GM19099 (cell line): ENCODE results near the gene GFRA4.

Experiments used
- POLR2A ChIP-seq: IDR thresholded peaks from 3 replicates; pipeline ENCODE4 v1.6.1; 2011; ENCODE audit warnings: low read depth; ENCODE audit not compliant: insufficient read length; ENCODE audit errors: extremely low read depth

GFRA4 gene

DNA sequence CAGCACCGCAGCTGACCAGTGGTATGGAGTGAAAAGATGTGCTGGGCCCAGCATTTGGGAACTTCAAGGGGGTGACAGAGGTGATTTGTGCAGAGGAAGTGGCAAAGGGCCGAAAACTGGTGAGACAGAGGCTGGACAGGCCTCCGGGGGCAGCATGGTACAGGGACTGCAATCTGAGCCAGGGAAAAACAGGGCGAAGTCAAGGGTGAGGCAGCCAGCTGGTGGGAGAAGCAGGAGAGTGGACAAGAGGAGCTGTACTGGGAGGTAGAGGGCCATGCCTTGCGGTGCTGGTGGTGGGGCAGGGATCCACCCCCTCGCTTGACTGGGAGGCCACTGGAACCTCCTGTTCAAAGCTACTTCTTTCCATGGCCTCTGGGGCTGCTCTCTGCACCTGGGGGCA is 7.3 kb upstream of the GFRA4 start:
- no peak for TF ChIP-seq POLR2A

DNA sequence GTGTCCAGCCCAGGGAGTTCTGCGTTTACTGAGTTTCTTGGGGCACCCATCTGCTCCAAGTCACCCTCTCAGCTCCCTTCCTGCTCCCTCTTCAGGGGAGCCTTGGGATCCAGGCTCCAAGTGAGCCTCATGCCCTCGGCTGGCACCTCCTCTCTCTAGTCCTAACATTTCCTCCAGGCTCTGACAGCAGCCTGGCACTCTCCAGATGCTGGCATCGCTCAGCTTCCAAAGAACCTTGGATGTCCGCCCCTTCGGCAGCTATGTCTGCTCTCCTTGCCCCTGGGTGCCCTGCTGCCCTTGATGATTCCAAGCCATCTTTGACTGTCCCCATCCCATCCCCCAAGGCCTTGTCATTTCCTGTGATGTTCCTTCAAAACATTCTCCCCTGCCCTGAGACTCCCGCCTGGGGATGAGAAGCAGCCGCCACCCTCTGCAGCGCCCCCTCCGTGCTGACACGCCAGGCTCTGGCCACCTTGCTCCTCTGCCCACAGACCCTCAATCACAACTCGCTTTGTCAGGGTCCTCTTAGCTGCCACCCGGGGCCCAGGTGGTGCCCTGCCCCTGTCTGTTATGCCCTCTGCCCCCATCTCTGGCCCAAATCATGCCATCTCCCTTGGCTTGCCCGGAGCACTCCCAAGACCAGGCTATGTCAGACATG is 6.6 kb upstream of the GFRA4 start:
- no peak for TF ChIP-seq POLR2A

DNA sequence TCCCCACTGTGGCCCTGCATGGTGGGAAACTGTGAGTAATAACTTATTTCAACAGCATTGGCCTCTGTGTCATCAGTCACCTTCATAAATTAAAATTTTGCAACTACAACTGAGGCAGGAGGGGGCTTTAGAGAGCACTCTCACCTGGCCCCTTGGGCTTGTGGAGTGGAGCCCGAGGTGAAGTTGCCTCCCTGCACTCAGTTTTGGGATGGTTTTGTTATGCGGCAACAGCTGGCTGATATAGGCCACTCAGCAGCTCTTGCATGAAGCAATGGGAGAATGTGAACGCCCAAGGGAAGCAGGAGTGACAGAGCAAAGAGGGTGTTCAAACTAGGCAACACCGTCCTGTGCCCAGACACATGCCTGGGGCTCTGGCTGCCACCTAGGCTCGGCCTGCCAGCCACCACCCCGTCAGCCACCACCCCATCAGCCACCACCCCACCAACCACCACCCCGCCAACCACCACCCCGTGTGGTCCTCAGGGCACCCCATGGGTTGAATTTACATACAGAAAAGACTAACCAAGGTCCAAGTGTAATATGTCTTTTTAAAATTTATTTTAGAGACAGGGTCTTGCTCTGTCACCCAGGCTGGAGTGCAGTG is 4.3 kb upstream of the GFRA4 start:
- no peak for TF ChIP-seq POLR2A

DNA sequence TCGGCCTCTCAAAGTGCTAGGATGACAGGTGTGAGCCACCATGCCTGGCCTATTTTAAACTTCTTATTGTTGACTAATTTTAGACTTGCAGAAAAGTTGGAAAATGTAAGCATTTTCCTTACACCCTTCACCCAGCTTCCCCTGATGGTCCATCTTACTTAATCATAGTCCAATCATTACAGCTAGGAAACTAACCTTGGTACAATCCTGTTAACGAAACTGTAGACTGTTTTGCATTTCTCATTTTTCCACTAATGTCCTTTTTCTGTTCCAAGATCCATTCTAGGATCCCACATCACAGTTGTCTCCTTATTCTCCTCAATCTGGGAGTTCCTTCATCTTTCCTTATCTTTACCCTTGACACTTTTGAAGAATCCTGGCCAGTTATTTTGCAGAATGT is 659 bp upstream of the GFRA4 start:
- TF ChIP-seq POLR2A, result no peak

DNA sequence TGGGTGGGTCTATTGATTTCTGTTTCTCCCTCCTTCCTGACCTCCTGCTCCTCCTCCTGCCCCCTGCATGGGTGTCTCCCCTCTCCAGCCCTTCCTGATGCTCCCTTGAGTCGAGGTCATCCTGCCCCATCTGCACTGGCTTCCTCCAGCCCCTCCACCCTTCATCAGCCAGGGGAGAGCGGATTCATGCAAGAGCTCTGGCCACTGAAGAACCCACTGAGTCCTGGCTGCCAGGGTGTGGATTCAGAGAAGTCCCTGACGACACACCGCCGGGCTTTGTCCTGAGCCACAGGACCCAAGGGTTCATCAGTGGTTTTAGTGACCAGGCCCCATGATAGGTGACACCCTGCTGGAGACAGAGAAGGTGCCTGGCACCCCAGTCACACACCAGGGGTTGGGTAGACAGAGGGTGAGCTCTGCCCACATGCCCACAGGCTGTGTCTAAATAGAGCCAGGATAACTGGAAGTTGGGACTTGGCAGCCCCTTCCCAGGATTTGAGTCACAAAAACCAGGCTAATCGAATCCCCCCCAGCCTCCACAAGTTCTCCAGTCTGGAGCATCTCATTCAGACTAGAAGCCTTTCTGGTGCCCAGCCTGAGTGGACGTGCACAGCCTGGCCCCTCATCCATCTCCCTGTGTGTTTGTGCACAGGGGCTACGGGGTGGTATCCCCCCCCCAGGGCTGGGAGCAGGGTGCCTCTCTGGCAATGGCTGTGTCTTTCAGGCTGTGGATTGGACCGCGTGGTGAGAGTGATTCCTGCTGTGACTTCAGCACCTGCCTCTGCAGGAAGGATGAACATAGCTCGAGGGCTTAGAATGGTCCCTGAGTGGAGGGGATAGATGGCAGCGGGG is 1.2 kb downstream of the GFRA4 start:
- TF ChIP-seq POLR2A, result no peak

DNA sequence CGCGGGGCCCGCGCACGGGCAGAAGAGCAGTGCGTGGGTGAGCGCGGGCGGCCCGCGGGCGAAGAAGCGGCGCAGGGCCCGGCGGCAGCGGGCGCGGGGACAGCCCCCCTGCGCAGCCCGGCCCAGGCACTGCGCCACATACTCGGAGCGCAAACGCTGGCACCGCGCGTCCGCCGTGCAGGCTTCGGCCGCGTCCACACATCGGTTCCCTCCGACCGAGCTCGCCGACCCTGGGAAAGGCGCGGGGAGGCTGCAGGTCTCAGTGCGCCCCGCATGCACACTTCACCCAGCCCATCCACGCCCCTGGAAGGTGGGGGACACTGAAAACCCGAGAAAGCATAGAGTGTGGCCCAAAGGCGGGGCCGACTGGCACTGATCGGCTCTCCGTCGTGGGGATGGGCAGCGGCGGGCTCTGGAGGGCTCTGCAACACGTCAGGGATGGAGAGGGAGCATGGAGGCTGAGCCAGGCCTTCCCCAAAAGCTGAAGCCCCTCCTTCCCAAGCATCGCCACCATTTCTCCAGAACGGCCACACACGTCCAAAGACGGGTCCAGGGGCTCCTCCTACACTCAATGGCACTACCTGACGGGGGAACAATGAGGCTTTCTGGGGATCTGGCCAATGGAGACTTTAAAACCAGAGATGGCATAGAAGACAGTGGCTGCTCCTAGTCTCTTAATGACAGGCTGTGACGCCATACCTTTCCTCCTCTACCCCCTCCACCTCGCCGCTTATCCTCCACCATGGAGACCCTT is 2.0 kb downstream of the GFRA4 start:
- no peak for TF ChIP-seq POLR2A

DNA sequence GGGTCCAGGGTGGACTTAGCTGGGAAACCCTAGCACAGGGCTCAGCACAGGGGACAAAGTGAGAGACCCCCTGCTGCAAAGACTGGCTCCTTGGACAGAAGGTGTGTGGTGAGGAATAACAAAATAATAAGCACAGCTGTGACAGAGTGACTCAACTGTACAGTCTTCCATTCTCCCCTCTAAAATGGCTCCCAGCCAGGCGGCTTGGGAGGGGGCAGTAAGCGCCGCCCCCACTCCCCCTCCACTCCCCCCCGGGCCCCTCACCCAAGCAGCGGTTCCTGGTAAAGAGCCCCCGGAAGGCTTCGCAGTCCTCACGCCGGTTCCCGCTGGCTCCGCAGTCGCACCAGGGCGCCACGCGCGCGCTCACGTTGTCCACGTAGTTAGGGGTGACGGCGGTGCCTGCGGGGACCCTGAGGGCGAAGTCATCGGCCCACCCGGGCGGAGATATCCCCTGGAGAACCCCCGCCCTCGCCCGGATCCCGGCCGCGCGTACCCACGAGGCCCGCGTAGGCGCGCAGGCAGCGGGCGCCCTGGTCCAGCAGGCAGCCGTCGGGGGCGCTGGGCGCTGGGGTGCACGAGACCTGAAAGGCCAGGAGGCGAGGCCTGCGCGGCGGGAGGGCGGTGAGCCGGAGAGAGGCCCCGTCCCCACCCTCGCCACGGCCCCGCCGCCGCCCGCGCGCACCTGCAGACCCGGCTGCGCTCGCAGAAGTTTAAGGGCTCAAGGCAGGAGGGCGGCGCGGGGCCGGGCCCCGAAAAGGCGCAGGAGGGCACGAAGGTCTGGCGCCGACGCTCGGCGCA is 2.7 kb downstream of the GFRA4 start:
- no peak for TF ChIP-seq POLR2A

DNA sequence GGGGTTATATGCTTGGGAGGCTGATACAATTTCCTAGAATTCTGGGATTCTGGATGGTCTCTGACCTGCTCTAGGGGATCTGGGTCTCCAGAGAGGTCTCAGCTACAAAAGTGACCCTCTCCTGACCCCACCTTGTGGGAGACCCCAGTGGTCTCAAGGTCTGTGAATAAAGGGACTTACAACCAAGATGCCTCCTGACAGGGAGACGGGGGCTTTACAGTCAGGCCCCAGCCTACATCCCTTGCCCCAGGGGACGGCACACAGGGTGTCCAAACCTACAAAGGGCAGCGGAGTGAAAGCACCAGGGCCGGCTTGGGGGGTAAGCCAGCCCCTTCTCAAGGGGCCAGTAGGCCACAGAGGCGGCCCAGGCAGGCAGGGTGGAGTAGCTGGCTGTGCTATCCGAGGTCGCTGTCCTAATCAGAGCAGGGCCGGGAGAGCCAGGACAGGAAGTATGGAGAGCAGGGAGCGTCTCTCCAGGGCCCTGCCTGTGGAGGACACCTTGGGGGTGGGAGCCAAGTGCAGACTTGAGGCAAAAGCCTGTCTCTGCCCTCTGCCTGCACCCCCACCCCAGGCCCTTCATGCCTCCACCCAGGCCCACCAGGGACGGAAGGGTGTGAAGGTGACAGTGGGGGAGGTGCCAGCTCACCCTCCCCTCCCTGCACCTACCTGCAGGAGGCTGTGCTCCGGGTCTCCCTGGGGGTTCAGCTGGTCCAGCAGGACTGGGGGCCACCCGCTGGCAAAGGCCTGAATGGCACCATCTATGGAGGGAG is 3.5 kb downstream of the GFRA4 start:
- no peak for TF ChIP-seq POLR2A

DNA sequence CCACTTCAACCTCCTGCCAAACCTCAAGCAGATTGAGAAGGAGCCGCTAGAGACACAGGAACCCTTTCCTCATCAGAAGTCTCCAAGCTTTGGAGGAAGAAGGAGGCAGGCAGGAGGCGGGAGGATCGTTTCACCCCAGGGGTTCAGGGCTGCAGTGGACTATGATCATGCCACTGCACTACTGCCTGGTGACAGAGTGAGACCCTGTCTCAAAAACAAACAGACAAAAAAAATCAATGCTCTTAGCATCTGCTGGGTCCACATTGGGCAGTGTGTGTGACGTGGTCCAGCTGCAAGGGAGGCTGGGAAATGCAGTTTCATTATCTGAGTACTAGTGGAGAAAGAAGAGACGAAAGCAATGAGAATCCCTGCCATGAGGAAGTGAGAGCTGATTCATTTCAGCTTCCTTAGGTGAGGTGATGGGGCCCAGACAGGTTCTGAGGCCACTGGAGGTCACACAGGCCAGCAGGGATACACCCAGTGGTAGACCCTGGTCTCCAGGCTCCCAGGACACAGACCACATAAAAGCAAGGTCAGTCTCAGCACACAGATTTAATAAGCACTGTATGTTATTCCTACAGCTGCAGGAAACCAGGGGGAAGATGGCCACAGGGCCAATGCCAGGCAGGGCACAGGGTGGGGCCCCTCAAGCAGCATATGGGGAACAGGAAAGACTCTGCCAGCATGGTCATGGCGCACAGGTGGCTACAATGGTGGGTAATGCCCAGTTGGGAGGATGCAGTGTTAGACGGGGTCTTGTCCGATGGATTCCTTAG is 4.3 kb downstream of the GFRA4 start:
- TF ChIP-seq POLR2A, result peak; percentile 22

DNA sequence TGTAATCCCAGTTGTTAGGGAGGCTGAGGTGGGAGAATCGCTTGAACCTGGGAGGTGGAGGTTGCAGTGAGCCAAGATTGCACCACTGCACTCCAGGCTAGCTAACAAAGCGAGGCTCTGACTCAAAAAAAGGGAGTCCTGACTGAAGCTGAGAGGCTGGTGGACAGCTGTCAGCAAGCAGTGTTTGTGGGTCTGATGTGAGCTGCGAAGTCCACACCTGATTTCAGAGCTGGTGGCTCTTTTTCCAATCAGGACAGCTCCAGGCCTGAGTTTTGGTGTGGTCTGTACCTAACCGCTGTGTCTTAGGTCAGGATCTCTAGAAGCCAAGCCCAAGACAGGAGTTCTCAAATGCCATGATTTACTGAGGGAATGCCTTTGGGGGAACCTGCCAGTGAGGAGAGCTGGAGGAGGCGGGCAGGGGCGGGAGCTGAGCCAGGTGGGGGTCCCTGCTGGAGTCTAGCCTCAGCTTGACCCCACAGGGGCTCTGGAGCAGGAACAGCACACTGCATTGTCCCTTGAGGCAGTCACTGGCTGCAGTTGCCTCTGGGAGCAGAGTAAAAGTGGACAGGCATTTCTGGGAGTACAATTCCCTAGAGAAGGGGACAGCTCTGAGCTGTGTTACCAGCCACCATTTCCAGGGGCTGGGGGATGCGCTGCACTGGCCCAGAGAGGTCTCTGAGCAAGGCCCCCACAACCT is 5.0 kb downstream of the GFRA4 start:
- no peak for TF ChIP-seq POLR2A

DNA sequence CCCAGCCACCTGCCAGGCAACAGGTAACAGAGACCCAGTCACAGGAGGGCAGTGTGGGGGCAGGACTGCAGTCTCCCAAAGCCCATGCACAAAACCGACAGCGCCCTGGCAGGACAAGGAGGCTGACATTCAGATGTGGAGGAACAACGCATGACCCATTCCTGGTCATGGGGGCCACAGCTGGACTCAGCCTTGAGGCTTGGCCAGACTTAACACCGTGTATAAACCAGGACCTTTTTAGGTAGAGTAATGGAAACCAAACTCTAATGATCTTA is 8.1 kb downstream of the GFRA4 start:
- no peak for TF ChIP-seq POLR2A

DNA sequence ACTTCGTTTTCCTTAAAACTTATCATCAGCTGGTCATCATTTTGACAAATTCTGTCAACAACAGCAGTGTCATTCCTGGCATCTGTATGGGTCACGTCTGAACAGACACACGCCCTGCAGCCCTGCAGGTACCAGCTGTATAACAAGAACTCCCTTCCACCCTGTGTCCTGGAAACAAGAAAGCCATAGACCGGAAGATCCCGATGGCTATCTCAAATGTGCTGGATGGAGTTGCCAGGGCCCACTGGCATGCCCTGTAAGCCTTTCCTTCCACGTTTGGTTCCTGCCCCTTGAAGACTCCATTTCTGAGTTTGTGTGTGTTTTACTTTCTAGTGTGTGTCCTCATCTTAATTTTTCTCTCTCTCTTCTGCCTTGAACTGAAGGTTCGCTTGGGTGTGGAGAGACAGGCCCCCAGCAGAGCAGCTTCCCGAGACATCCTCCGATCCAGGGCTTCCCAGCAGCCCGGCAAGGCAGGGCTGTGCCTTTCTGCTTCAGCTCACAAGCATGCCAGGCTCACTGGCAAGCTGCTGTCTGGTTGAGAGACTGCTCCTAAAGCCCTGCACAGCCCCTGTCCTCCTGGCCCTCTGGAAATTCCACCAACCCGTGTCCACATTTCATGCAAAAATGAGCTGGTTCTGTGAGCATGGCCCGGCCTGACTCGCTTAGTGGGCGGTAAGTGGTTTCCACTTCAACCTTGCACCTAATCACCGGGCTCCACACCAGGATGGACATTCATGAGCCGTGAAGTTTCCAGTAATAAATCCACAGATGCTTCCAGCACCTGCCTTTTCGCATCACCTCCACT is 8.7 kb downstream of the GFRA4 start:
- no peak for TF ChIP-seq POLR2A

DNA sequence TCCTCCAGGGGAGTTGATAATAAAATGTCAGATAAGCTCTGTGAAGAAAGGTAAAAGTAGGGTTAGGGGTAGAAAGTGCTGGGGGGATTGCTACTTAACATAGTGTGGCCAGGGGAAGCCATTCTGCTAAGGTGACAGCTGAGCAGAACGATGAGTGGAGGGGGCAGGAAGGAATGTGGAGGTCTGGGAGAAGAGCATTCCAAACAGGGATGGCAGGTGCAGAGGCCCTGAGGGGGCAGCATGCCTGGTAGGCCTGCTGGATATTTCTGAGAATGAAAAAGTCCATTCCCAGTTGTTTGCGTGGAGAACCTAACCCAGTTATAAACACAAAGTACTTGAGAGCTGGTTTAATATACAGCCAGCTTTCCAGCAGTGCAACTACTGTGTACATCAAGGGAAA is 9.3 kb downstream of the GFRA4 start:
- no peak for TF ChIP-seq POLR2A
